AG09319 (cell line): ENCODE results near the gene SLC7A8.
"Not testable (repeated sequence)": the region's sequence is repeated elsewhere in the genome, so short reads cannot be mapped to it uniquely, and the experiment has no call there.

Experiments used
- DNase-seq: peaks from one replicate; pipeline ENCODE4 v3.0.0-alpha.2; 2010; ENCODE audit warnings: low read depth; ENCODE audit errors: extremely low read depth
- CTCF ChIP-seq: IDR thresholded peaks from 2 replicates; pipeline ENCODE4 v1.5.1; 2011; ENCODE audit warnings: low read depth, mild to moderate bottlenecking, inconsistent platforms, low read length, moderate library complexity

Gene SLC7A8

DNA sequence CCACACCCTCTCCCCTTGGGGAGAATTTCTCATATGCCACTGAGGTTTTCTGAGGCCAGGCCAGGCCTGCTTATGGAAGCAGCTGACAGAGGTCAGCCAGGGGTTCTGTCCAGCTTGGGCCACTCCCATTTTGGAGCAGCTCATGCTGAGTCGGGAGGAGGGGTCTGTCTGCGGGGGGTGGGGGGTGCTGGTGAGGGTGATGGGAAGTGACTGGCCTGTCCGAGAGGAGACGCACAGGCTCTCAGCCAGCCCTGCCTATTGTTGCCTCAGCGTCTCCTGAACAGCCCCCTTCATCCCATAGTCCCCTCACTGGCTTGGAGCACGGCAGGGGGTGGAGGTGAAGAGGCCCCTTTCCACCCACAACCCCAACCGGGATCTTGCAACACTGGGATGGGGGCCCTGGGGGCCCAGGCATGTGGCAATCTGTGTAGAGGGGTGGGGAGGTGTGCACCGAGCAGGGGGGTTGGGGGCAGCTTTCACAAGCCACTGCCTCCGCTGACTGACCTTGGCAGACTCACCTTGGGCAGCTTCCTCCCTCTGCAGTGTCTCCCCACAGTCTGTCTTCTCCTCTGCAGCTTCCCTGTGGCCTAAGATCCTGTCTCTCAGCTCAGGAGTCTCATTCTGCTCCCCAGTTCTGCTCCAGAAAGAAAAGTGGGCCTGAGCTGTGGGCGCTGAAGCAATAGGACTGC is 69.9 kb downstream of the SLC7A8 start:
- TF ChIP-seq CTCF: no peak
- no peak for DNase-seq

- no peak for TF ChIP-seq CTCF
- no peak for DNase-seq
These were observed 70.9 kb downstream of the SLC7A8 start for GRCh38 chr14:23112359-23113178.

DNA sequence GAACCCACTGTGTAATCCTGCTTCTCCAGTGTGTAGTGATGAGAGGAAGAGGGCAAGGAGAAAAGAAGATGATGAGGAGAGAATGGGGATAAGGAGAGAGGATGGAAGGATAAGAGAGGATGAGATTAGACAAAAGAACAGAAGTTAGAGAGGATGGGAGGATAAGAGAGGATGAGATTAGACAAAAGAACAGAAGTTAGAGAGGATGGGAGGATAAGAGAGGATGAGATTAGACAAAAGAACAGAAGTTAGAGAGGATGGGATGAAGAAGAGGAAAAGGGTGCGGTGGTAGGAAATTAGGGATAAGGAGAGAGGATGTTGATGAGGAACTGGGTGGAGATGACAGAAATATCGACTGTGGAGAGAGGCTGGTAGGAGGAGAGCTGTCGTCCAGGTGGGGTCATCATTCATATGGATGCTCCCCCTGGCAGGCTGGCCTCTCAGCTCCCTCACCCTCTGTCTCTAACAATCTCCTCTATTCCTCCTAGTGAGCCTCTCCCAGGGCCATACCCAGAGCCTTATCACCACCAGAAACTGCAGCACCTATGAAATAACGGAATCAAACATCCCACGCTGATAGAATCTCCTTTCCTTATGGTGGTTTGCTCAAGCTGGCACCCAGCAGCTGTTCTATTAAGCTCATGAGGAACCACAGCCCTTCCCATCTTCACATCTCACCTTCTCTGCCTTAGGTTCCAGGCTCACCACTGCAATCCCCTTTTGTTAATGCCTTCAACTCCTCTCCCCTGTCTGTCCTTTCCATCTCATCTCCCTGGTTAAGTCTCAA is 72.7 kb downstream of the SLC7A8 start:
- no peak for DNase-seq
- no peak for TF ChIP-seq CTCF

DNA sequence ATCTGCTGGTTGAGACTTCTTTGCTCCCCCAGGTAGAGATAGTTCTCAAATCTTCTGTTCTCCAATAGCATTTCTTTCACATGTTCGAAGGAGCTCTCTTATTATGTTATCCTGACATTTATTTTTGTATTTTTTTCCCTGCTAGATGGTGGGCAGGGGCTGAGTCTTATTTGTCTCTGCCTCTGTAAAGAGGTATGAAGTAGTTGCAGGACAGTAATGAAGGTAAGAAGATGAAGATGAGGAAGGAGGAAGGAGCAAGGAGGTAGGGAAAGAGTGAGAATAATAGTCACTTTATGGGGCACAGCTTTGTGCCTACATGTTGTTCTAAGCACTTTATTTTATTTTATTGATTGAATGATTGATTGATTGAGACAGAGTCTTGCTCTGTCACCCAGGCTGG is 73.7 kb downstream of the SLC7A8 start:
- TF ChIP-seq CTCF: no peak
- DNase-seq: no peak

DNA sequence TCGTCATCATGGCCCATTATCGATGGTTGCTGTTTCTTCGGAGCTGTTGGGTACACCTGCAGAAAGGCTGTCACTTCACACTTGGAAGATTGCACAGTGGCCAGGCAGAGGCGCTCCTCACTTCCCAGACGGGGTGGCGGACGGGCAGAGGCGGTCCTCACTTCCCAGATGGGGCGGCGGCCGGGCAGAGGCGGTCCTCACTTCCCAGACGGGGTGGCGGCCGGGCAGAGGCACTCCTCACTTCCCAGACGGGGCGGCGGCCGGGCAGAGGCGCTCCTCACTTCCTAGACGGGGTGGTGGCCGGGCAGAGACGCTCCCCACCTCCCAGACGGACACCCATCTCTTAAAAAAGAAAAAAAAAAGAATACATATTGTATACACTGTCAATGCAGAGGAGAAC is 75.3 kb downstream of the SLC7A8 start:
- not testable (repeated sequence) for DNase-seq

- not testable (repeated sequence) for DNase-seq
These were observed 75.8 kb downstream of the SLC7A8 start for GRCh38 chr14:23107620-23108019.

DNA sequence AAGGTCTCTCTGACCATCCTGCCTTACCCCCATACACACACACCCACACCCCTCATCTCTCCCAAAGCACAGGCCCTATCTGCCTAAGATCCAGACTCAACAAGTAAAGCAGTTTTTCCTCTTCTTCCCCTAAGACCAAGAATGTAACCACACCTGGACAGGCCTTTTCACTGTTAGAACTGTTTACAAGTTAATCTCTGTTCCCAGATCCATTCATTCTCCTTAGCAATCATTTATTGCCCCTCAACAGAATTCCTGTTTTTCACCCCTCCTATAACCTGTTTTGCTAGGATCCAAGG is 76.8 kb downstream of the SLC7A8 start:
- DNase-seq: no peak
- TF ChIP-seq CTCF: no peak

DNA sequence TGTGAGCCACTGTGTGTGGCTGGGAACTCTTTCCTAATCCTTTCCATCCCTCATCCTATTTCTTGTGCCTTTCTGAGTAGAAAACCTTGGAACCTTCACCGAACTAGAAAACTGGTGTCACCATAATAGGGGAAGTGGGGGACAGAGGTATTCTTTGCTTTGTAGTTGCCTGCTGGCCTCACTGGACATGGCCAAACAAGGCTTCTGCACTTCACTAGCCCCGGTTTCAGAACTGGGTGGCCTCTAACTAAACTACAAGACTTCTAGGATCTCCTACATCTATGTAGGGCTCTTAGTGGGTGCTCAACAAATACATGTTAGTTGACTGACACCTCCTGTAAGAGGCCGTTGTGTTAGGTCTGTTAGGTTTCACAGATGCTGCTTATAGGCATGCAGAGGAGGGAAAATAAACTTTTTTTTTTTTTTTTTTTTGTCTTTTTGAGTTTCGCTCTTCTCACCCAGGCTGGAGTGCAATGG is 78.1 kb downstream of the SLC7A8 start:
- no peak for DNase-seq
- TF ChIP-seq CTCF: no peak
